K562 (cell line): ENCODE data around the gene TUFM. TPM values are rescaled to one million over a fixed set of nuclear protein-coding genes. Genes with fewer than 3 reads are reported as not detected.

Experiments used
- ATAC-seq: fragments of 200-7000 bp; cut with Tn5 transposase; 3 replicates; pipeline ENCODE4 v1.9.1; 2020; ENCODE audit warnings: moderate library complexity
- BruUV-seq: library from RNA; stranded (reverse); fragments of 400-500 nt; replicated peaks from 2 replicates; lab custom pipeline; 2021; lab: Mats Ljungman, UMichigan
- CTCF ChIA-PET: fragments of 300-600 bp; formaldehyde crosslinking; extraction: SDS; loops from one replicate; lab custom pipeline; 2021; ENCODE audit warnings: low intra/inter-chr PET ratio; lab: Yijun Ruan, JAX
- POLR2A ChIA-PET: fragments of 300-600, 350-650 bp; sonication (Branson Sonifier 250); formaldehyde crosslinking; extraction: SDS; loops from one replicate; lab custom pipeline; 2021; ENCODE audit warnings: antibody characterized with exemption, inconsistent platforms; lab: Yijun Ruan, JAX
- DNase-seq, 4 experiments: peaks; one replicate each; pipeline versions ENCODE4 v3.0.0 to v3.0.0-alpha.2; 2011 to 2018; ENCODE audit warnings: low spot score in 3 of 4, mixed read lengths in 3 of 4; ENCODE audit errors: extremely low read depth in 1 of 4
- FAIRE-seq: peaks from 2 replicates; lab custom pipeline; 2011; peaks lifted over from hg19 to GRCh38; lab: Jason Lieb, UNC
- H2AFZ ChIP-seq: 2 replicates; pipeline ENCODE4 v1.6.0; 2011; ENCODE audit warnings: low read depth, low read length, control low read depth, inconsistent platforms
- H3K27ac ChIP-seq: fragments of 200-600 bp; 3 replicates; pipeline ENCODE4 v1.8.0; 2011; ENCODE audit warnings: low read depth, mild to moderate bottlenecking, control low read depth, inconsistent platforms, low read length, moderate library complexity, mixed read lengths; ENCODE audit errors: extremely low read depth
- H3K27me3 ChIP-seq, 2 experiments: fragments of 300-600 bp in 1 of 2; 2 replicates in 1 of 2; 3 replicates in 1 of 2; pipeline versions ENCODE4 v1.6.0 to v1.8.0; 2011; ENCODE audit warnings: inconsistent platforms in 2 of 2, low read length in 2 of 2, mild to moderate bottlenecking in 1 of 2, mixed read lengths in 1 of 2, moderate library complexity in 1 of 2; ENCODE audit not compliant: control insufficient read depth in 2 of 2, insufficient read depth in 2 of 2
- H3K36me3 ChIP-seq: fragments of 300-600 bp; 3 replicates; pipeline ENCODE4 v1.8.0; 2011; ENCODE audit warnings: mild to moderate bottlenecking, low read length, inconsistent platforms; ENCODE audit not compliant: control insufficient read depth, insufficient read depth
- H3K4me1 ChIP-seq, 2 experiments: fragments of 200-600 bp in 1 of 2; replicated peaks in 1 of 2; 2 replicates in 1 of 2; 3 replicates in 1 of 2; pipeline versions ENCODE4 v1.5.1 to v1.8.0; 2011; ENCODE audit warnings: inconsistent platforms in 2 of 2, low read length in 2 of 2, mild to moderate bottlenecking in 1 of 2, mixed read lengths in 1 of 2, moderate library complexity in 1 of 2; ENCODE audit not compliant: control insufficient read depth in 2 of 2, insufficient read depth in 2 of 2
- H3K4me2 ChIP-seq: 2 replicates; pipeline ENCODE4 v1.6.1; 2011; ENCODE audit warnings: low read length, control low read depth, inconsistent platforms, mixed read lengths; ENCODE audit not compliant: insufficient read depth
- H3K4me3 ChIP-seq: fragments of 200-600 bp; sonication (generic), shearing (Covaris generic); 2 replicates; pipeline ENCODE4 v1.5.1; 2016; ENCODE audit warnings: control low read depth, inconsistent platforms
- H3K79me2 ChIP-seq: fragments of 200-600 bp; 3 replicates; pipeline ENCODE4 v1.8.0; 2011; ENCODE audit warnings: low read length, inconsistent platforms; ENCODE audit not compliant: control insufficient read depth, insufficient read depth
- H3K9ac ChIP-seq, 2 experiments: 2 replicates each; pipeline versions ENCODE4 v1.6.0 to v1.6.1; 2011; ENCODE audit warnings: low read depth in 2 of 2, low read length in 2 of 2, control low read depth in 1 of 2, inconsistent platforms in 1 of 2, mild to moderate bottlenecking in 1 of 2, mixed read lengths in 1 of 2; ENCODE audit not compliant: insufficient read depth in 1 of 2
- H3K9me1 ChIP-seq: one replicate; pipeline ENCODE4 v1.6.0; 2011; ENCODE audit warnings: inconsistent platforms, mild to moderate bottlenecking, low read length, moderate library complexity; ENCODE audit not compliant: control insufficient read depth, insufficient read depth
- H3K9me3 ChIP-seq: replicated peaks from 2 replicates; pipeline ENCODE4 v1.5.1; 2011; ENCODE audit warnings: low read depth, low read length, inconsistent platforms; ENCODE audit not compliant: control insufficient read depth, insufficient read depth
- H4K20me1 ChIP-seq: replicated peaks from 2 replicates; pipeline ENCODE4 v1.6.1; 2011; ENCODE audit warnings: low read length, inconsistent platforms, mixed read lengths; ENCODE audit not compliant: control insufficient read depth, insufficient read depth
- RBM22 ChIP-seq: fragments of 200-400 bp; formaldehyde crosslinking; IDR thresholded peaks from 2 replicates; pipeline ENCODE4 v1.6.1; 2018; ENCODE audit warnings: low read length, low read depth; ENCODE audit not compliant: poor library complexity, severe bottlenecking
- SAP30 ChIP-seq: fragments of 200-600 bp; sonication (generic); IDR thresholded peaks from 2 replicates; pipeline ENCODE4 v1.6.1; 2012; ENCODE audit warnings: borderline replicate concordance, low read depth, mild to moderate bottlenecking, moderate library complexity, low read length, control low read depth, inconsistent platforms; ENCODE audit not compliant: insufficient read depth, poor library complexity, severe bottlenecking
- SREBF2 ChIP-seq: sonication (generic); formaldehyde crosslinking; IDR thresholded peaks from 2 replicates; pipeline ENCODE4 v1.4.0; 2020; ENCODE audit warnings: mild to moderate bottlenecking, missing genetic modification reagents
- XRCC5 ChIP-seq: fragments of 200-400 bp; formaldehyde crosslinking; IDR thresholded peaks from 2 replicates; pipeline ENCODE4 v1.6.1; 2017; ENCODE audit warnings: low read depth, mild to moderate bottlenecking, low read length
- ZBTB26 ChIP-seq: fragments of 450-650 bp; formaldehyde crosslinking; IDR thresholded peaks from 2 replicates; pipeline ENCODE4 v1.4.0; 2022; ENCODE audit warnings: missing genetic modification characterization
- ZNF311 ChIP-seq: fragments of 250-450 bp; sonication (Bioruptor Pico); IDR thresholded peaks from 2 replicates; pipeline ENCODE4 v1.4.0; 2020; ENCODE audit warnings: mild to moderate bottlenecking, moderate library complexity
- ZNF408 ChIP-seq: fragments of 250-450 bp; sonication (Bioruptor Pico); IDR thresholded peaks from 2 replicates; pipeline ENCODE4 v1.4.0; 2020; ENCODE audit warnings: low read depth, mild to moderate bottlenecking, moderate library complexity
- ZNF609 ChIP-seq: sonication (generic); formaldehyde crosslinking; IDR thresholded peaks from 2 replicates; pipeline ENCODE4 v1.8.1; 2023; ENCODE audit warnings: missing genetic modification reagents, mild to moderate bottlenecking, borderline replicate concordance
- WGBS: fragments of 100-300 bp; shearing (Covaris generic); methylation state at CpG from one replicate; pipeline ENCODE4 v1.1.6; 2016; ENCODE audit warnings: low coverage, mixed read lengths; ENCODE audit not compliant: insufficient coverage; ENCODE audit errors: missing lambda C conversion rate; 5-methylcytosine and 5-hydroxymethylcytosine counted together
- in situ Hi-C: fragments of 300-500 bp; cut with MboI; formaldehyde crosslinking; loops from 4 replicates; pipeline ENCODE4 v1.15.0; 2018; ENCODE audit warnings: inconsistent platforms, mixed read lengths
- intact Hi-C: fragments of 100-400 bp; cut with micrococcal nuclease; formaldehyde crosslinking; loops from 2 replicates; pipeline ENCODE4 v1.14.2; 2022
- polyA plus RNA-seq, 8 experiments: library from polyadenylated mRNA; depleted of rRNA in 4 of 8; stranded (reverse) in 5 of 8; unstranded in 3 of 8; fragments of >200 nt; fragmentation: Nextera tagmentation in 2 of 8; fragmentation: Illumina TruSeq in 1 of 8; extraction: Ambion mirVana in 2 of 8; extraction: Trizol in 1 of 8; gene quantifications; 2 replicates each; pipeline versions ENCODE4 v1.2.1 to v1.2.3, GENCODE V29; 2011 to 2014; ENCODE audit warnings: inconsistent platforms in 1 of 8, missing spikeins in 1 of 8
- total RNA-seq, 7 experiments: library from RNA; depleted of rRNA in 6 of 7; stranded (reverse); fragments of >200 nt in 6 of 7; fragmentation: Illumina TruSeq in 2 of 7; extraction: Trizol in 2 of 7; gene quantifications; 2 replicates each; pipeline versions ENCODE4 v1.2.1 to v1.2.3, GENCODE V29; 2011 to 2021; ENCODE audit warnings: low replicate concordance in 1 of 7

TUFM gene
- total and polyA plus RNA-seq, 9 of the 15 experiments (the other 6 are each of a cell fraction or from before 2014, with no cell fraction given), result 34.1 to 434 (median 256) TPM

GRCh38 chr16:28858421-28858820, 12.3 kb upstream of the TUFM start:
- Histone ChIP-seq H3K4me1 (peaks cover 5 to 7% of the 10 kb centered on the region in 2 experiments), H3K9ac (no peak overlapping the region), H3K9me3 (no peaks in the 10 kb centered on the region), H3K36me3 (no peaks in the 10 kb centered on the region), H3K4me2 (no peak overlapping the region), H3K27ac (no peak overlapping the region), H3K9me1 (no peaks in the 10 kb centered on the region), H4K20me1 (no peaks in the 10 kb centered on the region), H3K27me3 (no peaks in the 10 kb centered on the region), H3K79me2 (peaks cover 18% of the 10 kb centered on the region), H3K4me3 (no peak overlapping the region), H2AFZ (no peak overlapping the region)
- ChIA-PET POLR2A (interaction anchor here (0.6 to 4.0 kb wide), 4 partner anchors 9 to 12 kb away, joined by 3 to 16 read pairs (median 9); partner anchors contain the start of gene TUFM), CTCF (no interaction called here)
- in situ Hi-C loops, result no loop called here
- TF ChIP-seq ZNF609 (no peak), ZNF311 (CRISPR knock-in tag) (no peak), RBM22 (no peak), SREBF2 (no peak), ZBTB26 (no peak), SAP30 (no peak), XRCC5 (no peak), ZNF408 (CRISPR knock-in tag) (no peak)
- DNase-seq, result no peak
- ATAC-seq, result no peak
- 80% methylated on average over 8 of the region's 8 CpGs for WGBS
- FAIRE-seq, result no peak
- intact Hi-C loops, result no loop called here
- BruUV-seq, result no TSS peak
